HG03097 (cell line): ENCODE measurements around the gene CAMK2N1.

Experiments
- ATAC-seq: cut with Tn5 transposase; IDR thresholded peaks from one replicate; pipeline ENCODE4 v1.9.1; 2021; ENCODE audit not compliant: unreplicated experiment, low FRiP score

CAMK2N1 gene

GRCh38 chr1:20448671-20449071 is 37.3 kb downstream of the CAMK2N1 start:
- no peak for ATAC-seq

- no peak for ATAC-seq
Measured at GRCh38 chr1:20447794-20448193, 38.2 kb downstream of the CAMK2N1 start.

DNA sequence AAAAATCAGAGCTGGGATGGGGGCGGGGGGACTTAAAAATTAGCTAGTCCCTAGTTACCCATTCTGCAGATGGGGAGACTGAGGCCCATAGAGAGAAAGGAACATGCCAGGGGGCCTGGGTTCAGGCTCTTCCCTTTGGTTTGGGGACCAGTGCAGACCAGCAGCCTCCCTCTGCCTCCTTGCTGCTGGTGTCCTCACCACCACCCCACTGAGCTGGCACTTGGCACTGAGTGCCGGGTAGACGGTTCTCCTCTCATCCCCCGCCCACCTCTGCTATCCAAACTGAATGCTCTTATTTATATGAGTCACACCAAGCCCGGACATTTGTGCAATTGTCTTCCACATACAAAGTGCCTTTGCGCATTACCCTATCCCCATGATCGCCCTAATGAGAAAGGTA is 39.2 kb downstream of the CAMK2N1 start:
- ATAC-seq, result no peak

GRCh38 chr1:20445956-20446355 is 40.1 kb downstream of the CAMK2N1 start:
- ATAC-seq, result no peak

DNA sequence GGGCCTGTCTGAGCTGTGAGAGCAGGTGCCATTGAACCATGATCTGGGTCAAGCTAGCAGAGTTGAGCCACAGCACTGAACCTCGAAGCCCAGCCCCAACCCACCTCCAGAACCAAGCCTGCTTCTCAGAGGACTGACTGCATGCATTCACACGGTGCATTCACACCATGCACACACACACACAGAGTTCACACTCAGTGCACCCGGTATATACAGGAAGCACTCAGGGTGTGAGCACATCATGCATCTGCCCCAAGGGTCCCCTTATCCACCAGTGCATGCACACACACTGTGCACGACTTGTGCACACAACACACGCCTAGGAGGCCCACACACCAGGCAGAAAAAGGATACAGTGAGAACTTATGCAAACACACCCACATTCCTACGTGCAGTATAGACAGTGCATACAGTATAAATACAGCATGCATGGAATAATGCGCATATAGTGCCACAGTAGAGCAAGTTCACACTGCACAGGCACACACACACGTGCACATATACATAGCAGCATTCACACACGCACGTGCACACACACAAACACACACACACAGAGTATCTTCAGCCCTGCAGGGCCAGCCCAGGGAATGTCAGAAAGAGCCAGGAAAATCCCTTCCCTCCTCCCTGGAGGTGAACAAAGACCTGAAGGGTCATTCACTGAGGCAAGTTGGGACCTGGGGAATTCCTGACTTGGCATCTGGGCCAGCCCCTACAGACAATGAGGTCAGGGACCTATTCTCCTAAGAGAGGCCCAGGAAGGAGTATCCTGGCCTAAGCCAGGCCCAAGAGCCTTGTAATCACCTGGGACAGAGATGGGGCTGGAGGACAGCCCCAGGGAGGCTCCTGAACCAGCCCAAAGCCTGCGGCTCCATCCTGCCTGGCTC is 42.1 kb downstream of the CAMK2N1 start:
- no peak for ATAC-seq

- ATAC-seq, result no peak
Measured at GRCh38 chr1:20442920-20443625, 42.9 kb downstream of the CAMK2N1 start.

DNA sequence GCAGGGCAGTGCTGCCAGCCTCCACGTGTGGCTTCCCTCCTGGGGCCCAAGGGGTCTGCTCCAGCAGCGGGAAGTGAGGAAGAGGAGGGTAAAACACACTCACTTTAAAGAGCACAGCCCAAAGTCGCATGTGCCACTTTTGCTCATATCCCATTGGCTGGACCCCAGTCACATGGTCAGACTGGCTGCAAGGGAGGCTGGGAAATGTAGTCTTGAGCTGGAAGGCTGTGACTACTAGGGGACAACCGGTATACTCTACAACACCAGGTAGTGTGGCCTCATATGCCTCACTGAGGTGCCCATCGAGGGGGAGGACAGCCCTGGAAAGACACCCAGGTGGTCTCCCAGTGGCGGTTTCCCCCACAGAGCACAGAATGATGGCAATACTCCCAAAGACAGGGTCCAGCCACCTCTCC is 45.2 kb downstream of the CAMK2N1 start:
- no peak for ATAC-seq

DNA sequence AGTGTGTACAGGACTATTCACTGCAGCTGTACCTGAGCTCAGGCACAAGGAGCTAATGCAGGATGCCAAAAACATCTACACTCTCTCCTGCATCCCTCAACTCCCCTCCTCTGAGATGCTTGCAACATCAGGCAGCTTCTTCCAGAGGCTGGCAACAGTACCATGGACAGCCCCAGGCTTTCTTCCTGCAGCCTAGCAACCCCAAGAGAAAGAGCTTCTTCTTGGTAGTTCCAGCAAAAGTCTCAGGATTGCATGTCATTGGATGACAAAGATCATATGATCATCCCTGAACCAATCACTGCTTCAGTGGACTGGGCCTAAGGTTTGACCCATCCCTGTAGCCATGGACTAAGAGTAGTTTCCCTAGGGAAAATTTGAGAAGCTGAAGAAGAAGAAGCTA is 46.7 kb downstream of the CAMK2N1 start:
- ATAC-seq, result no peak

GRCh38 chr1:20437640-20438039 is 48.4 kb downstream of the CAMK2N1 start:
- no peak for ATAC-seq

DNA sequence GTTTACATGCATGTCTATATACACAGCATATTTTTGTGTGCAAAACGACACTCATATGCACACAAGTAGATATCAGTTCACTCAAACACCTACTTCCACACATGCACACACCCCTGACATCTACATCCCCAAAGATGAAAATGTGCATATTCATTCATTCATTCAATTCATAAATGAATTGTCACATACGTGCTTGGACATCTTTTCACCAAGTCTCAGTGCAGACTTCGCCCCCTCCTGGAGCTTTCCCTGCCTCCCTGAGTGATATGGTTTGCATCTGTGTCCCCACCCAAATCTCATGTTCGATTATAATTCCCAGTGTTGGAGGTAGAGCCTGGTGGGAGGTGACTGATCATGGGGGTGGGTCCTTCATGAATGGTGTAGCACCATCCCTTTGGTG is 53.1 kb downstream of the CAMK2N1 start:
- ATAC-seq, result no peak
